ENCODE measurements around the gene MED1. TPM values are rescaled to one million over a fixed set of nuclear protein-coding genes. Genes with fewer than 3 reads are reported as not detected.

The MED1 gene
- total RNA-seq, 1 donor from 2014 or later: 44.4 TPM

DNA sequence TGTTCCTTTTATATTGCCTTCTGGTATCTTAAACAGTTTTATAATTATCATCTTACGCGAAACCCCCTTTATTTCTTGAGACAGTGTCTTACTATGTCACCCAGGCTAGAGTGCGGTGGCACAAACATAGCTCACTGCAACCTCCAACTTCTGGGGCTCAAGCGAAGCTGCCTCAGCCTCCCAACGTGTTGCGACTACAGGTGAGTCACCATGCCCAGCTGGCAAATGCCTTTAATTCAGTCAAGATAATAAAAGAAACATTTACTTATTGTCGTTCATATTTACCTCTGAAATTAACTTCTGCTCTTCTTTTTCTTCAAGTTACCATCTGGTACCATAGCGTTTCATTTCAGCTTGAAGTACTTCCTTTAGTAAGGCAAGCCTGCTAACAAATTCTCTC is 93.6 kb downstream of the MED1 start:
- DNase-seq (ENCODE audit: low spot score in 2 of 2, unreplicated experiment in 2 of 2): no peak
- Mint-ChIP-seq H3K36me3 (peaks cover 3% of the 10 kb centered on the region), H3K27ac (no peak overlapping the region), H3K9me3 (no peaks in the 10 kb centered on the region), H3K4me3 (no peak overlapping the region), H3K4me1 (no peaks in the 10 kb centered on the region), H3K27me3 (ENCODE audit: low read depth) (no peaks in the 10 kb centered on the region)
- TF ChIP-seq, protein P1, sequence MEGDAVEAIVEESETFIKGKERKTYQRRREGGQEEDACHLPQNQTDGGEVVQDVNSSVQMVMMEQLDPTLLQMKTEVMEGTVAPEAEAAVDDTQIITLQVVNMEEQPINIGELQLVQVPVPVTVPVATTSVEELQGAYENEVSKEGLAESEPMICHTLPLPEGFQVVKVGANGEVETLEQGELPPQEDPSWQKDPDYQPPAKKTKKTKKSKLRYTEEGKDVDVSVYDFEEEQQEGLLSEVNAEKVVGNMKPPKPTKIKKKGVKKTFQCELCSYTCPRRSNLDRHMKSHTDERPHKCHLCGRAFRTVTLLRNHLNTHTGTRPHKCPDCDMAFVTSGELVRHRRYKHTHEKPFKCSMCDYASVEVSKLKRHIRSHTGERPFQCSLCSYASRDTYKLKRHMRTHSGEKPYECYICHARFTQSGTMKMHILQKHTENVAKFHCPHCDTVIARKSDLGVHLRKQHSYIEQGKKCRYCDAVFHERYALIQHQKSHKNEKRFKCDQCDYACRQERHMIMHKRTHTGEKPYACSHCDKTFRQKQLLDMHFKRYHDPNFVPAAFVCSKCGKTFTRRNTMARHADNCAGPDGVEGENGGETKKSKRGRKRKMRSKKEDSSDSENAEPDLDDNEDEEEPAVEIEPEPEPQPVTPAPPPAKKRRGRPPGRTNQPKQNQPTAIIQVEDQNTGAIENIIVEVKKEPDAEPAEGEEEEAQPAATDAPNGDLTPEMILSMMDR (IDR thresholded peaks at IDR 0.05; ENCODE audit: unreplicated experiment): no peak

Other genes starting within 250 kb of the MED1 start
- 0.63 to 0.86 TPM (median 0.77 TPM) in 3 replicates for gene STAC2, start 225.3 kb downstream of the MED1 start, total RNA-seq
- gene FBXL20, start 49.6 kb downstream of the MED1 start, total RNA-seq: 28.6 to 29.1 TPM (median 29.0 TPM) in 3 replicates
- 91.5 to 93.4 TPM (median 93.1 TPM) in 3 replicates for gene CDK12, start 10.2 kb upstream of the MED1 start, total RNA-seq
- 0.09 TPM in 1 of 3 replicates, not detected in the others for gene NEUROD2, start 156.7 kb upstream of the MED1 start, total RNA-seq
- gene PPP1R1B, start 175.7 kb upstream of the MED1 start, total RNA-seq: 0.58 to 0.75 TPM (median 0.75 TPM) in 3 replicates
- 55.6 to 56.6 TPM (median 56.2 TPM) in 3 replicates for gene STARD3, start 185.9 kb upstream of the MED1 start, total RNA-seq
- 1.6 to 3.0 TPM (median 2.3 TPM) in 3 replicates for gene TCAP, start 214.1 kb upstream of the MED1 start, total RNA-seq
- gene PNMT, start 217.2 kb upstream of the MED1 start, total RNA-seq: 1.7 to 2.1 TPM (median 1.7 TPM) in 3 replicates
- gene PGAP3, start 236.8 kb upstream of the MED1 start, total RNA-seq: 36.8 to 39.1 TPM (median 37.1 TPM) in 3 replicates
- gene ERBB2, start 248.8 kb upstream of the MED1 start, total RNA-seq: 141 to 146 TPM (median 142 TPM) in 3 replicates

Measured in mesothelial cell of epicardium (in vitro differentiated cells).